Measurements from ENCODE around the gene UTP4. TPM values are rescaled to one million over a fixed set of nuclear protein-coding genes. Genes with fewer than 3 reads are reported as not detected.

Gene UTP4
- total RNA-seq (ENCODE audit: low replicate concordance), result 19.5 and 29.3 TPM in 2 replicates

- TF ChIP-seq, protein P1, sequence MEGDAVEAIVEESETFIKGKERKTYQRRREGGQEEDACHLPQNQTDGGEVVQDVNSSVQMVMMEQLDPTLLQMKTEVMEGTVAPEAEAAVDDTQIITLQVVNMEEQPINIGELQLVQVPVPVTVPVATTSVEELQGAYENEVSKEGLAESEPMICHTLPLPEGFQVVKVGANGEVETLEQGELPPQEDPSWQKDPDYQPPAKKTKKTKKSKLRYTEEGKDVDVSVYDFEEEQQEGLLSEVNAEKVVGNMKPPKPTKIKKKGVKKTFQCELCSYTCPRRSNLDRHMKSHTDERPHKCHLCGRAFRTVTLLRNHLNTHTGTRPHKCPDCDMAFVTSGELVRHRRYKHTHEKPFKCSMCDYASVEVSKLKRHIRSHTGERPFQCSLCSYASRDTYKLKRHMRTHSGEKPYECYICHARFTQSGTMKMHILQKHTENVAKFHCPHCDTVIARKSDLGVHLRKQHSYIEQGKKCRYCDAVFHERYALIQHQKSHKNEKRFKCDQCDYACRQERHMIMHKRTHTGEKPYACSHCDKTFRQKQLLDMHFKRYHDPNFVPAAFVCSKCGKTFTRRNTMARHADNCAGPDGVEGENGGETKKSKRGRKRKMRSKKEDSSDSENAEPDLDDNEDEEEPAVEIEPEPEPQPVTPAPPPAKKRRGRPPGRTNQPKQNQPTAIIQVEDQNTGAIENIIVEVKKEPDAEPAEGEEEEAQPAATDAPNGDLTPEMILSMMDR (IDR thresholded peaks at IDR 0.05; ENCODE audit: insufficient read depth, low read length), result no peak
- peak; percentile 67 for DNase-seq (ENCODE audit: low read depth)
- peak within 1 kb of the TSS; percentile 96 for H3K4me3 ChIP-seq (ENCODE audit: low read depth, low read length)
Measured at GRCh38 chr16:69132424-69133252, at the start of gene UTP4, which contains the start of gene CHTF8. Gene UTP4, plus strand, starts transcription at chr16:69132649. Its CDS starts 811 bp downstream, at chr16:69133460. Gene CHTF8, minus strand, starts transcription at chr16:69132588. Its CDS starts 11,130 bp downstream, at chr16:69121458.

DNA sequence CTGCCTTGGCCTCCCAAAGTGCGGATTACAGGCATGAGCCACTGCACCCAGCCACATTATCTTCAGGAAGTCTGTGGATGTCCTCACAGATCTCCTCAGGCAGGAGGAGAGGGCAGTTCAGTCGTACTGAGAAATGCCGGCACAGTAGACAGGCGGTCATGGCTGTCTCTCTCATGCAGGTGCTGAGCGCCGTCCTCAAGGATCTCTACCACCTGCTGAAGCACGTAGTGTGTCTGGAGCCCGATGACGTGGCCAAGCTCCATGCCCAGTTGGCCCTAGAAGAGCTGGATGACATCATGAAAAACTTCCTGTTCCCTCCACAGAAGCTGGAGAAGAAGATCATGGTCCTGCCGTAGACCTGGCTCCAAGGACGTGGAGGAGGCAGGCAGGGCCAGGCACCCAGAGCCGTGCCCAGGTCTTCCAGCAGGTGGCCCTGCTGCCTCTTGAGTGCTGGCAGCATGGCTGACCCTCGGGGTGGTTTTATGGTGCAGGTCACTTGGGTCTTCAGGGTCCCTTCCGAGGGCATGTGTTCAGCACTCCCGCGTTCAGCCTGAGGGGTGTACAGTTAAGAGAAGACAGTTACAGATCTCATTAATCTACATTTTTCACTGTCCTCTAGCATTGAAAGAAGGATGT is 49.0 kb upstream of the UTP4 start:
- no peak overlapping the region for H3K4me3 ChIP-seq (ENCODE audit: low read depth, low read length)
- DNase-seq (ENCODE audit: low read depth), result no peak
- TF ChIP-seq, protein P1 (IDR thresholded peaks at IDR 0.05; ENCODE audit: insufficient read depth, low read length), result no peak

GRCh38 chr16:69084289-69084688 is 48.2 kb upstream of the UTP4 start:
- DNase-seq (ENCODE audit: low read depth), result peak; percentile 91
- TF ChIP-seq, protein P1 (IDR thresholded peaks at IDR 0.05; ENCODE audit: insufficient read depth, low read length), result no peak
- H3K4me3 ChIP-seq (ENCODE audit: low read depth, low read length), result no peak overlapping the region

- DNase-seq (ENCODE audit: low read depth), result no peak
- TF ChIP-seq, protein P1 (IDR thresholded peaks at IDR 0.05; ENCODE audit: insufficient read depth, low read length), result no peak
- H3K4me3 ChIP-seq (ENCODE audit: low read depth, low read length), result no peak overlapping the region
Measured at GRCh38 chr16:69085032-69085695, 47.3 kb upstream of the UTP4 start.

DNA sequence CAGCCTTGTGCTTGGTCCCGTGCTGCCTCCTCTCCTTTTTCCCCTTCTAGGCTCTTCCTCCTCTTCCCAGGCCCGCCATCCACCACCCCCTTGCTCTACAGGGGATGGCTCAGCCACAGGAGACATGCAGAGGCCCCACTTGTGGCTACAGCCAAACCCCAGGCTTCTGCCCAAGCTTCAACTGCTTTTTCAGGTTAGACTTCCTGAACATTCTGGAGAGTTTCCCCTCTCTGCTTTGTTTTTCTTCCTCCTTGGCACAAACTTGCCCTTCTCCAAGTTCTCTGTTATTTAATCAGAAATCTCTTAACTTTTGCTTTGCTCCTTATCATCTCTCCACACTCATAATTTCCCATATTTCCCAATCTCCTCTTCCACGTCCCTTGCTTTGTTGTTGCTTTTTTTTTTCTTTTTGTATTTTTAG is 45.3 kb upstream of the UTP4 start:
- TF ChIP-seq, protein P1 (IDR thresholded peaks at IDR 0.05; ENCODE audit: insufficient read depth, low read length), result no peak
- peak; percentile 61 for DNase-seq (ENCODE audit: low read depth)
- H3K4me3 ChIP-seq (ENCODE audit: low read depth, low read length), result no peak overlapping the region

DNA sequence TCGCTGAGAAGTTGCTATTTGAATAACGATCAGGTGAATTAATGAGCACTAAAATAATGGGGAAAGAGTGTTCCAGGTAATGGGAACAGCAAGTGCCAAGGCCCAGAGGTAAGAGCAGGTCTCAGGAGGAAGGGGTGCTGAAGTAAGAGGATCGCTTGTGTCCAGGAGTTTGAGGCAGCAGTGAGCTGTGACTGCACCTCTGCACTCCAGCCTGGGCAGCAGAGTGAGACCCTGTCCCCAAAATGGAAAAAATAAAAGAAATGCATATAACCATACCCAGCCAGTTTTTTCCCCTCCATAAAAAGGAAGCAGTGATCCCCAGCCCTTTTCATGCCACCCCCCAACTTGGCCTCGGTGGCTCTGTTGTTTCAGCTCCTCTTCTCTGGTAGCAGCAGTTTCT is 43.8 kb upstream of the UTP4 start:
- H3K4me3 ChIP-seq (ENCODE audit: low read depth, low read length), result no peak overlapping the region
- TF ChIP-seq, protein P1 (IDR thresholded peaks at IDR 0.05; ENCODE audit: insufficient read depth, low read length), result no peak
- DNase-seq (ENCODE audit: low read depth), result no peak
